HG03442 (cell line): Measurements from ENCODE around the gene ANKRD18A.
"Not testable (repeated sequence)": the region's sequence is repeated elsewhere in the genome, so short reads cannot be mapped to it uniquely, and the experiment has no call there.

Source experiments
- ATAC-seq: cut with Tn5 transposase; IDR thresholded peaks from one replicate; pipeline ENCODE4 v1.9.1; 2021; ENCODE audit warnings: mild to moderate bottlenecking, moderate library complexity; ENCODE audit not compliant: unreplicated experiment

ANKRD18A gene

DNA sequence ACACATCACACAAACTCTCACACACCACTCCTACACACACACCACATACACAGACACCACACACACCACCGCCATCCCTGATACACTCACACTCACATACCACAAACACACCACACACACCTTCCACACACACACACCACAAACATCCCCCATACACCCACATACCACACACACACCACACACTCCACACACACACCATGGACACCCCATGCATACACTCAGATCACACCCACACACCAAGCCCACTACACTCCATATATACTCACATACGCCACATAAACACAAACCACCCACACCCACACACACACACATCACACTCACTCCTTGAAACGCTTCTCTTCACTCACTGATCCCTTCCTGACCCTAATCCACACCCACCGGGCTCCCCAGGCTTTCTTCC is 9.1 kb upstream of the ANKRD18A start:
- no peak for ATAC-seq

GRCh38 chr9:38626006-38626405 is 5.6 kb upstream of the ANKRD18A start:
- no peak for ATAC-seq

DNA sequence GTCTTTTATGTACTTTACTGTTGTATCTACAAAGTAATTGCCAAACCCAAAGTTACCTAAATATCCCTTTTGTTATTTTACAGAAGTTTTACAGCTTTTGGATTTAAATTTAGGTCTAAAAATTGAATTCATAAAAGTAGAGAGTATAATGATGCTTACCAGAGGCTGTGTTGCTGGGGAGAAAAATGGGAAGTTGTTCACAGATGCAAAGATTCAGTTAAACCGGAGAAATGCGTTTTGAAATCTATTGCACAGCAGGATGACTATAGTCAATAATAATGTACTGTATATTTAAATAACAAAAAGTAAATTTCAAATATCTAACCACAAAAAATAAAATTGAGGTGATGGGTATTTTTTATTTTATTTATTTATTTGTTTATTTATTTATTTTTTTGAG is 2.6 kb upstream of the ANKRD18A start:
- ATAC-seq, result no peak

DNA sequence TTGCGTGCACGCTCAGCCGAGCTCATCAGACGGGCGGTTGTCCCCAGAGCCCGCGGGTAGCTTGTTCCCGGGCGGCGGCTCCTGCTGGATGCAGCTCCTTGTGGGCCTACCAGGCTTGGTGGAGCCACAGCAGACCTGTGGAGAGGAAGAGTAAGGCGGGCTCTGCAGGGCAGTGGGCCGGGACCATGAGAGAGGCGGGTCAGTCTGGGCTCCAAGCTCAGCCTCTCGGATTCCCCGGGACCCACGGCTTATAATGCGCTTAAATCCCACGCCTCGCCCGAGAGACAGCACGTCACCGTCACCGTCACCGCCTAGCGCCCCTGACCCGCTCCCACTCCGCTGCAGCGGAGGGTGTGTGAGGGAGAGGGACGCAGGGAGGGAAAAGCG is 1.9 kb upstream of the ANKRD18A start:
- no peak for ATAC-seq

DNA sequence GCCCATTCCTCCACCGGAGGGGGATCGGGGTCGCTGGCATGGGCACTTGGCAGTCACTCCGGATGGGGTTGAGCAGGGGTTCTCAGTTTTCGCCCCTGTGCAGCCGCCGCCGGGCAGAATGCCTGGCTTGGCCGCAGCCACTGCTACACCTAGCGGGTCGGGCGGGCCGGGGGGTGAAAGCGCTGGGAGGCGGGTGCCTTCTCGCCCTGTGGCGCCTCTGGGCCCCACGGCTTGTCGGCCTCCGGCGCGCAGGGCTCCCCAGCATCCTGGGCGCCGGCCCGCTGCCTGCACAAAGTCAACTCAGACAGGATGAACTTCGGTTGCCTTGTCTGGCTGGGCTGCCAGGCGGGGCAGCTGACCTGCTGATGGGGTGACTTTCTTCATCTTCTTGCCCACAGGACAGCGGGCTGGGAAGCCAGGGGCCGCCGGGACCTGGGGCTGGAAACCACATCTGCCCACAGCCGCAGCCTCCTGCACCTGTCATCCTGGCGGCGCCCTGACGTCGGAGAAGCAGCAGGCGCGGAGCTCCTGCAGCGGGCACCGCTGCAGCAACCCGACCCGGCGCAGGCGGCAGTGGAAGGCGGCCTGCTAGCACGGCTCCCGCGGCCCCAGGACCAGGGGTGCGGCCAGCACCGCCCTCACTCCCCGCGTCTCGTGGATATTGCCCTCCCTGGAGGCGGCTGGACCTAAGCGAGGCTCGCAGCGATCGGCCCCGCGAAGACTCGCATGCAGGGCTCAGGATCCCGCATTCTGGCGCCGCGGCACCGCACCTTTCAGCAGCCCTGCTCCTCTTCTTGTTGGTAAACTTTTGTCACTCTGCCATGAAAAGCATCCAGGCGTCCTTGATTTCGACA is 1.3 kb upstream of the ANKRD18A start:
- ATAC-seq, result peak; percentile 28

DNA sequence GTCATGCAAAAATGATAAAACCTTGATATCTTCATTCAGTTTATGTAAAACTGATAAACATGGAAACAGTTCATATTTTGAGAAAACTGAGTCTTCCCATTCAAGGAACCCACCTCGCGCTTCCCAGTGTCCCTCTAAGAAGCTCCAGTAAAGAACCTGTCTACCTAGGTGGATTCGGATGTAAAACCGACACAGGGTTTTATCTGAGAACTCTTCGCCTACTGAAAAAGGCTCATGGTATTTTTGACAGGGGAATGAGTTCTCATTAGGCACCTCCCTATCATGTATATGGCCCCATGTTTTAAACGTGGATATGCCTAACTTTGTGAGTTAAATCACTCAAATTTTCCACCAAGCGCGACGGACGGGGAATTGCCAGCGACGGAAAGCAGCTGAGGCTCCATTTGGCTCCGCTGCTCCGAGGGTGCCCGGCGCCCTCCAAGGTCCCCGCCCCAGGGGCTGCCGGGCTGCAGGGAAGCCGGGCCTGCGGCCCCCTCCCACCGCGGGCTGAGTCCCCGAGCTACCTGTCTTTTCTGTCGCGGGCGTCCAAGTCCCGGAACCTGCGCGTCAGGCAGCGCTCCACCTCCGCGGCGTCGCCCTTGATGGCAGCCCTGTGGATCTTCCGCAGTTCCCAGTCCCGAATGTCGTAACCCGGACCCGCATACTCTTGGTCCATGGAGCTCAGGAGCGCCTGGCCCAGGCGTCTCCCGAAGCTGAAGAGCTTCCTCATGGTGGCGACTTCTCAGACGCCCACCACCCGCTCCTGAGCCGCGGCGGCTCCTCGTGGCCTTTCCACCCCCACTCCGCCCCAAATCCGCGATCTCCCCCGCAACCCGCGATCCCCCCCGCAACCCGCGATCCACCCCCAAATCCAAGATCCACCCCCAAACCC is 594 bp downstream of the ANKRD18A start:
- ATAC-seq, result no peak

DNA sequence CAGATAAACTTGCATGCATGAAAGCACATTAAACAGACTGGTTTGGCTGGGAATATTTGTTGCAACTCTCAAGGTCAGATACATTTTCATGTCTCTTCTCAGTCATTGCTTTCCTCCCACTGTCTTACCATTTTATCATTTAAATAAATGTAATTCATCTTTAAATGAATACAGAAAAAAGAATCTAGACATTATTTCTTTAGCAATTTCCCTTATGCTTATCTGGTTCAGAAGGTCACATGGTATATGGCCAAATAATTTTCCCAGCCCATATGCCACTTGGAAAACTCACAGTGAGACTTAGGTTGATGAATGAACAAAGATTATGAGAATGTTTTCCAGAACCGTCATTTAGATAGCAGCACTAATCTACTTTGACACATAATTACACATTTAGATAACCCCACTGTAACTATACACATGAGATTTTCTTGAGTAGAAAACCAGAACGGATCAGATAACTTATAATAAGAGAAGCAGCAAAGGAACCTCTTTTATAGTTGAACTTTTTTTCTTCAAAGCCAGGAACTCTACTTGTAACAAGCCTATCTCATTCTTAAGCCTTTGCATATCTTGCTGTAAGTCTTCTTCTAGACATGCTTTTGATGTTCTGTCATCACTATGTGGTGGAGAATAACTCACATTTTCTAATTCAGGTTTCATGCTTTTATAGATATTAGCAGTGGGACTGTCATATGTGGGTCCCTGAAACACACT is 22.2 kb downstream of the ANKRD18A start:
- not testable (repeated sequence) for ATAC-seq

DNA sequence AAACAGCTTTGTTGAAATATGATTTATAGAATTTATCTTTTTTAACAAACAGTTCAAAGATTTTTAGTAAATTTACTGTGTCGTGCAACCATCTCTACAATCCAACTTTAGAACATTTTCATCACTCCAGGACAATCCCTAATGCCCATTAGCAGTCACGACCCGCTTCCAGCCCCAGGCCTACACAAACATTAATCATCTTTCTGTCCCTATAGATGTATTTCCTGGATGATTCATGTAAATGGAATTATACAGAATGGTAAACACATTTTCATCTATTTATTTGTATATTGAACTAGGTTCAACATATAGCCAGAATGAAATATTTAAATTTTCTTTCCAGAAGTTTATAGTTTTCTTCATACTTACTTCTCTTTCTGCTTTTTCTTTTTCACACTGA is 25.3 kb downstream of the ANKRD18A start:
- not testable (repeated sequence) for ATAC-seq

DNA sequence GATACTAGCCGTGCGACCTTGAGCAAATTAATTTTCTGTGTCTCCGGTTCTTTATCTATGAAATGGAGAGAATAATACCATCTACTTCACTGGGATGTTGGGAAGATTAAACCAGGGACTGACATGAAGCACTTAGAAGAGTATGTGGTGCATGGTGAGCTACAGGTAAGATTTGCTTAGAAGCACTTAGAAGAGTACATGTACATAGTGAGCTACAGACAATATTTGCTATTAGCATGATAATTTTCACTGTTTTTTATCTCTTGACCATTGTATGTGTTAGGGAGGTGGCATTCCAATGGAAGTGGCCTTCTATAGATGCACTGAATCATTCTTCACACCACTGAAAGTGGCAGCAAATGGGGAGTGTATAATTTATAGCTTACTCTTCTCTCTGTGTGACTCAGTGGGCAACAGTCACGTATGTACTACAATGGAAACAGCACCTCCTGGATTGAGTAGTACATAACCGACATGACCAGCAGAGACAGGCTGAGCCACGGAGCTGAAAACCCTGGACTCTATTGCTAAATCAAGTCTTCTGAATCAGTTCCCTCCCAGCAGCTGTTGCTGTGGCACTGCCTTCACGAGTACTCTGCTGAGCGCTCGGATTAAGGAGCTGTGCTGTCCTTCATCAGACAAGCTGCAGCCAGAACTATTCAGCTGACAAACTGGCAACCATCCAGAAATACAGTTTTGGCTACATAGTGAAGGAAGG is 28.9 kb downstream of the ANKRD18A start:
- not testable (repeated sequence) for ATAC-seq

DNA sequence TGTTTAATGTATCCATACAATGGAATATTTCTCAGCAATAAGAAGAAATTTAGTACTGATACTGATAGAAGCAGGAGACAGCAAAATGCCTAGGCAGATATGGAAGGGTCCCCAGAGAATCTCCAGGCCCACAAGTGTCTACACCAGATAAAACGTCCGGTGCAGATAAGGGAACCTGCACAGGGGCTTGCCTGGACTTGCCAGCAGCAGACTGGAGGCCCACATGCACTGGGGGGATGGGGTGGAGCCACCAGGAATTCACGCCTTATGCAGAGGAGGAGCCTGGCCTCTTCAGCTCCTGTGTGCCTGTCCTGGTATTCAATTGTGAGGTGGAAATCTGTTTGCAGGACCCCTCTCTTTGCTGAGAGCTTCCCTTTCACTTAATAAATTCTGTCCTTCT is 36.6 kb downstream of the ANKRD18A start:
- ATAC-seq, result not testable (repeated sequence)

GRCh38 chr9:38580112-38580511 is 40.3 kb downstream of the ANKRD18A start:
- not testable (repeated sequence) for ATAC-seq

- ATAC-seq, result not testable (repeated sequence)
Measured at GRCh38 chr9:38576181-38576580, 44.2 kb downstream of the ANKRD18A start.

GRCh38 chr9:38566048-38566447 is 54.3 kb downstream of the ANKRD18A start:
- ATAC-seq, result not testable (repeated sequence)

DNA sequence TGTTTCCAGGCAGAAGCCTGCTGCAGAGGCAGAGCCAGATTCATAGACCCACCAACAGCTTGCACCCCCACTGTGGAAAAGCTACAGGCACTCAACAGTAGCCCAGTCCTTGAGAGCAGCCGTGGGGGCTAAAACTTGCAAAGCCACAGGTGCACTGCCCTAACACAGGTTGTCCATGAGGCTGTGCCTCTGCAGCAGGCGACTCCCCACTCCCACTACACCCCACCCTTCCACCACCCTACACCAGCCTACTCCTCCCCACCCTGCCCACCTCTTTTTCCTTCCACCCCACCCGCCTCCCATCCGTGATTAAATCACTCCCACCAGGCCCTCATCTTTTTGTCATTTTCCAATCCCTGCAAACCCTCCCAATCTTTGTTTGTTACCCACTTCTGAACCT is 55.2 kb downstream of the ANKRD18A start:
- ATAC-seq, result not testable (repeated sequence)

DNA sequence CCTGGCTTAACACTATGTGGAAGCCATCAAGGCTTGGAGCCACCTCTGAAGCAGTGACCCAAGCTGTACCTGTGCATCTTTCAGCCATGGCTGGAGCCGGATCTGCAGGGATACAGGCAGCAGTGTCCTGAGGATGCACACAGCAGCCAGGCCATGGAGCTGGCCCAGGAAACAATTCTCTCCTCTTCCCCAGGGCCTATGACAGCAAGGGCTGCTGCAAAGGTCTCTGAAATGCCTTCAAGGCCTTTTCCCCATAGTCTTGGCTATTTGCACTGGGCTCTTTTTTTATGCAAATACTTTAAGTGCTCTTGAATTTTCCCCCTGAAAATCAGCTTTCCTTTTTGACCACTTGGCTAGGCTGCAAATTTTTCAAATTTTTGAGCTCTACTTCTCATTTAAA is 56.5 kb downstream of the ANKRD18A start:
- not testable (repeated sequence) for ATAC-seq

DNA sequence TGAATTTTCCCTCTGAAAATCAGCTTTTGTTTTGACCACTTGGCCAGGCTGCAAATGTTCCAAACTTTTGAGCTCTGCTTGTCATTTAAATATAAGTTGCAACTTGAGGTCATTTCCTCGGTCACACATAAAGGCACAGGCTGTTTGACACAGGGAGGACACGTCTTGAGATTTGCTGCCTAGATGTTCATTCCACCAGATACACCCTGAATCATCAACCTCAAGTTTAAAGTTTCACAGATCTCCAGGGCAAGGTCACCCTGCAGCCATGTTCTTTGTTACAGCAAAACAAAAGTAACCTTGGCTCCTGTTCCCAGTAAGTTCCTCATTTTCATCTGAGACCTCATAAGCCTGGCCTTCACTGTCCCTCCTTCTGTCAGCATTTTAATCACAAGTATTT is 59.3 kb downstream of the ANKRD18A start:
- not testable (repeated sequence) for ATAC-seq

DNA sequence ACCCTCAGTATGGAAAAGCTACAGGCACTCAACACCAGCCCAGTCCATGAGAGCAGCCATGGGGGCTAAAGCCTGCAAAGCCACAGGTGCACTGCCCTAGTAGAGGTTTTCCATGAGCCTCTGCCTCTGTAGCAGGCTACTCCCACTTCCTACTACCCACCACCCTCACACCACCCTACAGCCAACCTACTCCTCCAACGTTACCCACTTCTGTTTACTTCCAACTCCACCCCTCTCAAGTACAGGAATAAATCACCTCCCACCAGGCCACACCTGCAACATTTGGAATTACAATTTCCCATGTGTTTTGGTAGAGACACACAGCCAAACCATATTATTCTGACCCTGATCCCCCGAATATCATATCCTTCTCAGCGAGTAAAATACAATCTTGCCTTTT is 61.2 kb downstream of the ANKRD18A start:
- not testable (repeated sequence) for ATAC-seq

GRCh38 chr9:38557746-38558145 is 62.6 kb downstream of the ANKRD18A start:
- not testable (repeated sequence) for ATAC-seq

DNA sequence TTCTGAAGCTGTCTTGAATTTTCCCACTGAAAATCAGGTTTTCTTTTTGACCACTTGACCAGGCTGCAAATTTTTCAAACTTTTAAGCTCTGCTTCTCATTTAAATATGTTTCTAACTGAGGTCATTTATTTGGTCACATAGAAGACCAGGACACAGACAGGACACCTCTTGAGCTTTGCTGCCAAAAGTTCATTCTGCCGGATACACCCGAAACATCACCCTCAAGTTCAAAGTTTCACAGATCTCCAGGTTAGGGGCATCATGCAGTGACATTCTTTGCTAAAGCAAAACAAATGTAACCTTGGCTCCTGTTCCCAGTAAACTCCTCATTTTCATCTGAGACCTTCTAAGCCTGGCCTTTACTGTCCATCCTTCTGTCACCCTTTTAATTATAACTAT is 65.4 kb downstream of the ANKRD18A start:
- ATAC-seq, result not testable (repeated sequence)

- not testable (repeated sequence) for ATAC-seq
Measured at GRCh38 chr9:38553019-38553418, 67.4 kb downstream of the ANKRD18A start.
